HCT116 (cell line): Measurements from ENCODE around the gene AP3D1. TPM values are rescaled to one million over a fixed set of nuclear protein-coding genes. Genes with fewer than 3 reads are reported as not detected.

Source experiments
- ATAC-seq: fragments of 200-7000 bp; cut with Tn5 transposase; 2 replicates; pipeline ENCODE4 v1.9.1; 2020; ENCODE audit warnings: mild to moderate bottlenecking, moderate library complexity
- BruUV-seq: library from RNA; stranded (reverse); fragments of 400-500 nt; replicated peaks from 2 replicates; lab custom pipeline; 2021; lab: Mats Ljungman, UMichigan
- CTCF ChIA-PET: fragments of 300-600 bp; sonication (Branson Sonifier 250); formaldehyde crosslinking; loops from one replicate; lab custom pipeline; 2021; ENCODE audit warnings: antibody characterized with exemption; lab: Charles Lee
- POLR2A ChIA-PET: fragments of 300-600, 350-600 bp; sonication (Branson Sonifier 250); formaldehyde crosslinking; loops from one replicate; lab custom pipeline; 2021; ENCODE audit warnings: antibody characterized with exemption; lab: Charles Lee
- RAD21 ChIA-PET, 2 experiments: fragments of 300-600 bp; sonication (Branson Sonifier 250); formaldehyde crosslinking; loops; one replicate each; lab custom pipeline; 2023; ENCODE audit warnings: low total read pairs in 2 of 2; ENCODE audit not compliant: uncharacterized antibody in 2 of 2, unreplicated experiment in 2 of 2, low non-redundant PET in 1 of 2; lab: Charles Lee
- DNase-seq: peaks from one replicate; pipeline ENCODE4 v3.0.0-alpha.2; 2010; ENCODE audit warnings: low read depth, low spot score
- H2AFZ ChIP-seq: fragments of 200-600 bp; shearing (Covaris generic), sonication (generic); 2 replicates; pipeline ENCODE4 v1.6.1; 2017; ENCODE audit warnings: low read depth, mixed run types, mixed read lengths, antibody characterized with exemption, low read length; ENCODE audit not compliant: poor library complexity, severe bottlenecking
- H3K27ac ChIP-seq: 2 replicates; pipeline ENCODE4 v1.5.1; 2012; ENCODE audit warnings: low read depth, low read length
- H3K27me3 ChIP-seq: fragments of 200-600 bp; sonication (generic); 2 replicates; pipeline ENCODE4 v1.6.1; 2016; ENCODE audit warnings: mixed run types, low read length, mixed read lengths; ENCODE audit not compliant: insufficient read depth
- H3K36me3 ChIP-seq, 2 experiments: fragments of 200-500 bp in 1 of 2; fragments of 200-600 bp in 1 of 2; sonication (Bioruptor generic) in 1 of 2; sonication (generic) in 1 of 2; 2 replicates each; pipeline versions ENCODE4 v1.5.1 to v1.6.1; 2014 to 2016; ENCODE audit warnings: low read length in 2 of 2, inconsistent platforms in 1 of 2, mixed read lengths in 1 of 2, mixed run types in 1 of 2; ENCODE audit not compliant: insufficient read depth in 2 of 2, control insufficient read depth in 1 of 2
- H3K4me1 ChIP-seq, 2 experiments: fragments of 200-600 bp in 1 of 2; sonication (generic) in 1 of 2; 2 replicates each; pipeline versions ENCODE4 v1.5.1 to v1.6.1; 2012 to 2017; ENCODE audit warnings: low read length in 2 of 2, inconsistent platforms in 1 of 2, mild to moderate bottlenecking in 1 of 2, mixed read lengths in 1 of 2, mixed run types in 1 of 2, moderate library complexity in 1 of 2; ENCODE audit not compliant: insufficient read depth in 2 of 2, control insufficient read depth in 1 of 2
- H3K4me2 ChIP-seq: fragments of 200-600 bp; sonication (generic); 2 replicates; pipeline ENCODE4 v1.6.1; 2017; ENCODE audit warnings: mixed run types, low read length, mixed read lengths
- H3K4me3 ChIP-seq, 2 experiments: fragments of 200-600 bp in 1 of 2; sonication (generic) in 1 of 2; replicated peaks in 1 of 2; 2 replicates each; pipeline ENCODE4 v1.5.1; 2011 to 2016; ENCODE audit warnings: low read length in 2 of 2, control low read depth in 1 of 2, low read depth in 1 of 2, mild to moderate bottlenecking in 1 of 2, mixed read lengths in 1 of 2, mixed run types in 1 of 2
- H3K79me2 ChIP-seq: fragments of 200-600 bp; sonication (generic); 2 replicates; pipeline ENCODE4 v1.6.1; 2017; ENCODE audit warnings: mild to moderate bottlenecking, mixed run types, low read length, moderate library complexity, mixed read lengths; ENCODE audit not compliant: insufficient read depth
- H3K9ac ChIP-seq: fragments of 200-600 bp; sonication (generic); 2 replicates; pipeline ENCODE4 v1.6.1; 2016; ENCODE audit warnings: low read length, mixed read lengths
- H3K9me2 ChIP-seq: fragments of 200-600 bp; sonication (generic), shearing (Covaris generic); 2 replicates; pipeline ENCODE4 v1.6.1; 2017; ENCODE audit warnings: mixed run types, mild to moderate bottlenecking, moderate library complexity; ENCODE audit not compliant: insufficient read depth
- H3K9me3 ChIP-seq, 2 experiments: fragments of 200-500 bp in 1 of 2; fragments of 200-600 bp in 1 of 2; sonication (Bioruptor generic) in 1 of 2; sonication (generic) in 1 of 2; 2 replicates each; pipeline ENCODE4 v1.6.1; 2014 to 2017; ENCODE audit warnings: low read length in 2 of 2, mixed read lengths in 2 of 2, inconsistent platforms in 1 of 2, low read depth in 1 of 2, mild to moderate bottlenecking in 1 of 2, mixed run types in 1 of 2, moderate library complexity in 1 of 2; ENCODE audit not compliant: control insufficient read depth in 1 of 2, insufficient read depth in 1 of 2
- H4K20me1 ChIP-seq: fragments of 200-600 bp; sonication (generic), shearing (Covaris generic); 2 replicates; pipeline ENCODE4 v1.6.1; 2017; ENCODE audit warnings: mixed run types, mild to moderate bottlenecking, moderate library complexity; ENCODE audit not compliant: insufficient read depth
- ELF1 ChIP-seq: IDR thresholded peaks from 2 replicates; pipeline ENCODE4 v1.6.1; 2012; ENCODE audit warnings: low read depth, borderline replicate concordance
- EZH2phosphoT487 ChIP-seq: fragments of 200-600 bp; IDR thresholded peaks from 2 replicates; pipeline ENCODE4 v1.6.1; 2018; ENCODE audit warnings: antibody characterized with exemption, borderline replicate concordance
- JUND ChIP-seq: IDR thresholded peaks from 2 replicates; pipeline ENCODE4 v1.6.1; 2012
- POLR2A ChIP-seq: IDR thresholded peaks from 2 replicates; pipeline ENCODE4 v1.7.0; 2011; ENCODE audit warnings: borderline replicate concordance; ENCODE audit not compliant: insufficient read depth, insufficient read length; ENCODE audit errors: extremely low read depth
- REST ChIP-seq: IDR thresholded peaks from 2 replicates; pipeline ENCODE4 v1.6.1; 2012; ENCODE audit warnings: low read depth
- SIN3A ChIP-seq: IDR thresholded peaks from 2 replicates; pipeline ENCODE4 v1.6.1; 2012; ENCODE audit warnings: low read depth
- SP1 ChIP-seq: IDR thresholded peaks from 2 replicates; pipeline ENCODE4 v1.6.1; 2012; ENCODE audit warnings: low read depth
- YY1 ChIP-seq: IDR thresholded peaks from 2 replicates; pipeline ENCODE4 v1.6.1; 2011; ENCODE audit warnings: low read length, low read depth, moderate library complexity, mild to moderate bottlenecking; ENCODE audit not compliant: insufficient replicate concordance; ENCODE audit errors: extremely low read depth
- intact Hi-C: fragments of 100-400 bp; cut with micrococcal nuclease; formaldehyde crosslinking; loops from 2 replicates; pipeline ENCODE4 v1.10.0; 2022
- total RNA-seq: library from RNA; stranded (reverse); gene quantifications from one replicate; pipeline ENCODE4 v1.2.1, GENCODE V29; 2021; ENCODE audit not compliant: unreplicated experiment
- TF ChIP-seq, protein P1 (sequence below): IDR thresholded peaks from 2 replicates; pipeline ENCODE4 v1.6.1; 2012

The AP3D1 gene
- total RNA-seq, 1 experiment from 2014 or later, result 137 TPM

DNA sequence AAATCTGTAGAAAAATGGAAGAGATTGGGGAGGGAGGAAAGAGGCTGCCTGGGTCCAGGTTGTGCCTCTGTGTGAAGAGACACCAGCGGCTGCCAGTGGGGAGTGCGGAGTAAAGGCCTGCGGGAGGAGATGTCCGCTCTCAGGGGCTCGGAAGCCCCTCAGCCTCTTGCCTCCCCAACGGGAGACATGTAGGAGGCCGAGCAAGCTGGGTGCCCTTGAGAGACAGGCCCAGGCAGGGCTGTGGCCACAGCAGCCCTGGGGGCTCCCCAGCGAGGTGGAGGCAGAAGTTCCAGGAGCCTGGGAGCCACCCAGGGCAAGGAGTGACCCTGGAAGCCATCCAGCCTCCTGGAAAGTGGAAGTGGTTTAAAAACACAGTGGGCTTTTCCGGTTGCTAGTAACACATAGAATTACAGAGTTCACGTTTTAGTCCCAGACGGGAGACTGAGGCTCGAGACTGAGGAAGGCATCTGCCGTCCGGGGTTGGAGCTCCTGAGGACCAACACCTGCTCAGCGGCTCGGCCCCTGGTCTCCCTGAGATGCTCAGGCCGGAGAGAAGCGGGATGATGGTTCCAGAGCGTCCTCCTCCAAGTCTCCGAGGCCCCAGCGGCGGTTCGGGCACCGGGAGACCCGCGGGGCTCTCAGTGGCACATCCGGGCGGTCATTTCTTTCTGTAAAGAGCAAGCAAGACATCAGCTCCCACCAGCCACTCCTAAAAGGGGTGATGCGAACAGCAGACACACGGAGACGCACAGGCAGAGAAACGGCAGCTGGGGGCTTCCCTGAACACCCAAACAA lies 78.4 kb downstream of the AP3D1 start:
- H3K27ac ChIP-seq, result no peak overlapping the region
- H3K9ac ChIP-seq, result no peak overlapping the region
- TF ChIP-seq POLR2A, result no peak
- no peak for TF ChIP-seq SP1
- TF ChIP-seq, protein P1, sequence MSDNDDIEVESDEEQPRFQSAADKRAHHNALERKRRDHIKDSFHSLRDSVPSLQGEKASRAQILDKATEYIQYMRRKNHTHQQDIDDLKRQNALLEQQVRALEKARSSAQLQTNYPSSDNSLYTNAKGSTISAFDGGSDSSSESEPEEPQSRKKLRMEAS, result no peak
- no peak for TF ChIP-seq SIN3A
- no peak for TF ChIP-seq JUND
- no peak for TF ChIP-seq EZH2phosphoT487
- RAD21 ChIA-PET, result no interaction called here
- H4K20me1 ChIP-seq, result no peaks in the 10 kb centered on the region
- intact Hi-C loops, result no loop called here
- H3K9me2 ChIP-seq, result no peaks in the 10 kb centered on the region
- no peak for DNase-seq
- no peaks in the 10 kb centered on the region for H3K27me3 ChIP-seq
- H3K4me3 ChIP-seq, result no peak overlapping the region
- no peak overlapping the region for H2AFZ ChIP-seq
- H3K9me3 ChIP-seq, result no peaks in the 10 kb centered on the region
- CTCF ChIA-PET, result interaction anchor here (0.6 to 1.1 kb wide), 2 partner anchors 20 to 53 kb away, joined by 4 to 5 read pairs; no protein-coding TSS in a partner anchor
- POLR2A ChIA-PET, result interaction anchor here (0.6 kb wide), 1 partner anchor 19 kb away, joined by 3 read pairs; no protein-coding TSS in a partner anchor
- H3K36me3 ChIP-seq, result peaks cover 3 to 4% of the 10 kb centered on the region in 2 experiments; a peak in 2 of 4 replicates
- H3K4me1 ChIP-seq, result peaks cover 7 to 12% of the 10 kb centered on the region in 2 experiments
- no peak overlapping the region for H3K4me2 ChIP-seq
- no peaks in the 10 kb centered on the region for H3K79me2 ChIP-seq
- ATAC-seq, result no peak
- no TSS peak for BruUV-seq

DNA sequence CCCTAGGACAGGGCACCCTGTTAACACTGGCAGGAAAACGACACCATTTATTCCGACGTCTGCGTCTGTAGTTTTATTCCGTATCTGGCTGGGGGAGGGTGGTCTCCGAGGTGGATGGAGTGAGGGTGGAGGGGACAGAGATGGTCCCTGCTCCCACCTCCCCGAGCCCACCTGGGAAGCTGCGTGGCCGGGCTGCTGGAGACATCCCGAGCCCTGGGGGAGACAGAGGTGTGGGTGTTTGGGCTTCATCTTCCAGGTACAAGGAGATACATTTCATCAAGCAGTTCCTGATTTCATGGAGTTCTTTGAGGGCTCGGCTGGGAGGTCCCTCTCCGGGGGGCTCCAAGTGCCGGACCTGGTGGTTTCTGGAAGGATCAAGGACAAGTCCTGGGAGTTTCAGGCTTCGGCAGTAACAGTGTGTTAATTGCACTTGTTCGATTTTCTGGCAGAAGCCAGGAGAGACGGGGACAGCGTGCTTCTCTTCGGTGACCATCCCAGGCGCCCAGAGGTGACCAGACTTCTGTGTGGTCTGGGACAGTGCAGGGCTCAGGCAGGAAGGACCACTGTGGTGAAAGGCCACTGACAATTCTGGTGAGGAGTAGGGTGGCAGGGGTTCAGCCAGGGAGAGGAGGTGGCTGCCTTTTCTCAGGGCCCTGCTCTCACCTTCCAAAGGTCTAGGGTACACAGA lies 80.2 kb downstream of the AP3D1 start:
- intact Hi-C loops, result no loop called here
- Histone ChIP-seq H3K4me3 (no peak overlapping the region), H4K20me1 (no peaks in the 10 kb centered on the region), H3K4me2 (no peak overlapping the region), H3K9me3 (no peaks in the 10 kb centered on the region), H3K9me2 (no peaks in the 10 kb centered on the region), H3K4me1 (peaks cover 7 to 12% of the 10 kb centered on the region in 2 experiments), H2AFZ (no peak overlapping the region), H3K27me3 (no peaks in the 10 kb centered on the region), H3K9ac (no peak overlapping the region), H3K27ac (no peak overlapping the region), H3K79me2 (no peaks in the 10 kb centered on the region), H3K36me3 (no peaks in the 10 kb centered on the region; a peak in 2 of 4 replicates)
- DNase-seq (no peak), ATAC-seq (no peak)
- CTCF ChIA-PET, result interaction anchor here (0.8 to 1.5 kb wide), 2 partner anchors 18 to 21 kb away, joined by 8 to 9 read pairs; no protein-coding TSS in a partner anchor
- RAD21 ChIA-PET, result no interaction called here
- TSS peak; percentile 69 for BruUV-seq
- POLR2A ChIA-PET, result no interaction called here
- no peak for TF ChIP-seq POLR2A
- no peak for TF ChIP-seq REST
- TF ChIP-seq ELF1, result no peak
- no peak for TF ChIP-seq YY1
